ENCODE data around the gene AFDN. TPM values are rescaled to one million over a fixed set of nuclear protein-coding genes. Genes with fewer than 3 reads are reported as not detected.

Gene AFDN
- polyA plus RNA-seq, 1 experiment, result 20.4 TPM

- H3K4me3 ChIP-seq (ENCODE audit: low read depth, low read length), result no peak overlapping the region
- ChIA-PET POLR2A (no interaction called here), CTCF (no interaction called here)
- no peaks in the 10 kb centered on the region for H3K27me3 ChIP-seq (ENCODE audit: control insufficient read depth, insufficient read depth, low read length)
- TF ChIP-seq CTCF (IDR thresholded peaks at IDR 0.05; ENCODE audit: insufficient read depth, low read depth, low read length), result no peak
- no peak for DNase-seq (ENCODE audit: low read depth)
- H3K36me3 ChIP-seq (ENCODE audit: control insufficient read depth, insufficient read depth, low read length), result peaks cover 7% of the 10 kb centered on the region
Measured at GRCh38 chr6:167965592-167966539, 139.2 kb downstream of the AFDN start.

- no peaks in the 10 kb centered on the region for H3K27me3 ChIP-seq (ENCODE audit: control insufficient read depth, insufficient read depth, low read length)
- ChIA-PET CTCF (no interaction called here), POLR2A (no interaction called here)
- no peak for DNase-seq (ENCODE audit: low read depth)
- H3K36me3 ChIP-seq (ENCODE audit: control insufficient read depth, insufficient read depth, low read length), result peaks cover 7% of the 10 kb centered on the region
- TF ChIP-seq CTCF (IDR thresholded peaks at IDR 0.05; ENCODE audit: insufficient read depth, low read depth, low read length), result no peak
- no peak overlapping the region for H3K4me3 ChIP-seq (ENCODE audit: low read depth, low read length)
Measured at GRCh38 chr6:167966540-167966905, 139.8 kb downstream of the AFDN start.

- H3K27me3 ChIP-seq (ENCODE audit: control insufficient read depth, insufficient read depth, low read length), result no peaks in the 10 kb centered on the region
- no peak overlapping the region for H3K4me3 ChIP-seq (ENCODE audit: low read depth, low read length)
- peak; percentile 39 for TF ChIP-seq CTCF (IDR thresholded peaks at IDR 0.05; ENCODE audit: insufficient read depth, low read depth, low read length)
- H3K36me3 ChIP-seq (ENCODE audit: control insufficient read depth, insufficient read depth, low read length), result peaks cover 4% of the 10 kb centered on the region
- ChIA-PET CTCF (no interaction called here), POLR2A (no interaction called here)
- no peak for DNase-seq (ENCODE audit: low read depth)
Measured at GRCh38 chr6:167968091-167968490, 141.4 kb downstream of the AFDN start.

GRCh38 chr6:167970230-167970629 lies 143.5 kb downstream of the AFDN start:
- Histone ChIP-seq H3K4me3 (ENCODE audit: low read depth, low read length) (no peak overlapping the region), H3K27me3 (ENCODE audit: control insufficient read depth, insufficient read depth, low read length) (no peaks in the 10 kb centered on the region), H3K36me3 (ENCODE audit: control insufficient read depth, insufficient read depth, low read length) (peaks cover 4% of the 10 kb centered on the region)
- CTCF ChIA-PET, result interaction anchor here (0.6 to 0.8 kb wide), 2 partner anchors 18 to 132 kb away, joined by 3 to 4 read pairs; no protein-coding TSS in a partner anchor
- no peak for DNase-seq (ENCODE audit: low read depth)
- POLR2A ChIA-PET, result no interaction called here
- no peak for TF ChIP-seq CTCF (IDR thresholded peaks at IDR 0.05; ENCODE audit: insufficient read depth, low read depth, low read length)

GRCh38 chr6:167972193-167972592 lies 145.5 kb downstream of the AFDN start:
- TF ChIP-seq CTCF (IDR thresholded peaks at IDR 0.05; ENCODE audit: insufficient read depth, low read depth, low read length), result no peak
- POLR2A ChIA-PET, result no interaction called here

More at GRCh38 chr6:167972193-167972592, 145.5 kb downstream of the AFDN start:
- Histone ChIP-seq H3K4me3 (ENCODE audit: low read depth, low read length) (no peak overlapping the region), H3K27me3 (ENCODE audit: control insufficient read depth, insufficient read depth, low read length) (no peaks in the 10 kb centered on the region), H3K36me3 (ENCODE audit: control insufficient read depth, insufficient read depth, low read length) (no peaks in the 10 kb centered on the region; the same call in 1 of the 2 replicates)
- DNase-seq (ENCODE audit: low read depth), result no peak
- CTCF ChIA-PET, result no interaction called here
